ENCODE measurements around the gene UBE2I.
"Not testable (repeated sequence)": the region's sequence is repeated elsewhere in the genome, so short reads cannot be mapped to it uniquely, and the experiment has no call there.

Gene UBE2I

GRCh38 chr16:1328961-1329360, 19.5 kb downstream of the UBE2I start:
- not testable (repeated sequence) for DNase-seq (ENCODE audit: low read depth in 2 of 3, low spot score in 2 of 3)

- DNase-seq (ENCODE audit: low read depth in 2 of 3, low spot score in 2 of 3) = no peak
These were observed 21.0 kb downstream of the UBE2I start for GRCh38 chr16:1330260-1330914.

- no peak for DNase-seq (ENCODE audit: low read depth in 2 of 3, low spot score in 2 of 3)
These were observed 21.7 kb downstream of the UBE2I start for GRCh38 chr16:1330931-1331711.

- DNase-seq (ENCODE audit: low read depth in 2 of 3, low spot score in 2 of 3) = no peak
These were observed 22.5 kb downstream of the UBE2I start for GRCh38 chr16:1331712-1332617.

- no peak for DNase-seq (ENCODE audit: low read depth in 2 of 3, low spot score in 2 of 3)
These were observed 23.2 kb downstream of the UBE2I start for GRCh38 chr16:1332618-1333148.

- no peak for DNase-seq (ENCODE audit: low read depth in 2 of 3, low spot score in 2 of 3)
These were observed 23.8 kb downstream of the UBE2I start, which contains the start of gene BAIAP3 for GRCh38 chr16:1333149-1333812. BAIAP3 (plus strand) TSS chr16:1333645; CDS start chr16:1338550, 4,905 bp downstream.

- no peak for DNase-seq (ENCODE audit: low read depth in 2 of 3, low spot score in 2 of 3)
These were observed 24.6 kb downstream of the UBE2I start for GRCh38 chr16:1333854-1334700.

GRCh38 chr16:1334739-1335138, 25.3 kb downstream of the UBE2I start:
- no peak for DNase-seq (ENCODE audit: low read depth in 2 of 3, low spot score in 2 of 3)

GRCh38 chr16:1335211-1335971, 26.0 kb downstream of the UBE2I start:
- DNase-seq (ENCODE audit: low read depth in 2 of 3, low spot score in 2 of 3) = no peak

- DNase-seq (ENCODE audit: low read depth in 2 of 3, low spot score in 2 of 3) = no peak
These were observed 26.6 kb downstream of the UBE2I start for GRCh38 chr16:1335996-1336395.

GRCh38 chr16:1336619-1337018, 27.2 kb downstream of the UBE2I start:
- DNase-seq (ENCODE audit: low read depth in 2 of 3, low spot score in 2 of 3) = no peak

GRCh38 chr16:1337486-1337885, 28.1 kb downstream of the UBE2I start:
- no peak for DNase-seq (ENCODE audit: low read depth in 2 of 3, low spot score in 2 of 3)

- no peak for DNase-seq (ENCODE audit: low read depth in 2 of 3, low spot score in 2 of 3)
These were observed 28.8 kb downstream of the UBE2I start for GRCh38 chr16:1338119-1338730.

- DNase-seq (ENCODE audit: low read depth in 2 of 3, low spot score in 2 of 3) = no peak
These were observed 29.6 kb downstream of the UBE2I start for GRCh38 chr16:1338855-1339675.

- no peak for DNase-seq (ENCODE audit: low read depth in 2 of 3, low spot score in 2 of 3)
These were observed 31.5 kb downstream of the UBE2I start for GRCh38 chr16:1340730-1341494.

GRCh38 chr16:1341495-1342420, 32.3 kb downstream of the UBE2I start:
- no peak for DNase-seq (ENCODE audit: low read depth in 2 of 3, low spot score in 2 of 3)

Data from activated CD8-positive, alpha-beta memory T cell treated with anti-CD3 and anti-CD28 coated beads for 48 hours (primary cell).